K562 (cell line): ENCODE data around the gene LMLN. TPM values are rescaled to one million over a fixed set of nuclear protein-coding genes. Genes with fewer than 3 reads are reported as not detected.

Experiments
- CBFB ChIP-seq: sonication (generic); formaldehyde crosslinking; IDR thresholded peaks from 2 replicates; pipeline ENCODE4 v1.4.0; 2020; ENCODE audit warnings: mild to moderate bottlenecking, missing genetic modification reagents
- CHD1 ChIP-seq: fragments of 200-600 bp; sonication (generic); IDR thresholded peaks from one replicate; pipeline ENCODE4 v1.6.1; 2012; ENCODE audit warnings: mild to moderate bottlenecking, moderate library complexity, low read length, inconsistent platforms
- FOXK1 ChIP-seq: sonication (generic); formaldehyde crosslinking; IDR thresholded peaks from 2 replicates; pipeline ENCODE4 v1.8.0; 2022; ENCODE audit warnings: missing genetic modification reagents, mild to moderate bottlenecking, borderline replicate concordance
- GABPB2 ChIP-seq: fragments of 250-450 bp; sonication (Bioruptor Pico); conservative IDR thresholded peaks from 2 replicates; pipeline ENCODE4 v1.5.1; 2021; ENCODE audit warnings: mild to moderate bottlenecking
- HDAC2 ChIP-seq: fragments of 450-650 bp; IDR thresholded peaks from 2 replicates; pipeline ENCODE4 v1.6.1; 2016; ENCODE audit warnings: mild to moderate bottlenecking
- HEY1 ChIP-seq: fragments of 250-450 bp; sonication (Bioruptor Pico); IDR thresholded peaks from 2 replicates; pipeline ENCODE4 v1.5.0; 2020; ENCODE audit warnings: mild to moderate bottlenecking, moderate library complexity, borderline replicate concordance
- HLTF ChIP-seq: fragments of 450-650 bp; IDR thresholded peaks from 2 replicates; pipeline ENCODE4 v1.6.1; 2016
- KAT7 ChIP-seq: sonication (generic); formaldehyde crosslinking; IDR thresholded peaks from 2 replicates; pipeline ENCODE4 v1.8.0; 2022; ENCODE audit warnings: missing genetic modification reagents, mild to moderate bottlenecking, borderline replicate concordance
- MAFG ChIP-seq: fragments of 450-650 bp; conservative IDR thresholded peaks from 2 replicates; pipeline ENCODE4 v1.6.1; 2016; ENCODE audit warnings: missing genetic modification characterization, missing compliant biosample characterization
- MCM3 ChIP-seq: fragments of 450-650 bp; IDR thresholded peaks from 2 replicates; pipeline ENCODE4 v1.6.1; 2016
- NELFE ChIP-seq: IDR thresholded peaks from 2 replicates; pipeline ENCODE4 v1.6.1; 2011; ENCODE audit warnings: mild to moderate bottlenecking; ENCODE audit not compliant: insufficient read depth, insufficient read length
- RFX7 ChIP-seq: fragments of 250-450 bp; sonication (Bioruptor Pico); IDR thresholded peaks from 2 replicates; pipeline ENCODE4 v1.5.1; 2021; ENCODE audit warnings: mild to moderate bottlenecking
- SRSF3 ChIP-seq: fragments of 200-400 bp; formaldehyde crosslinking; IDR thresholded peaks from 2 replicates; pipeline ENCODE4 v1.6.1; 2016; ENCODE audit warnings: mild to moderate bottlenecking, low read length, moderate library complexity; ENCODE audit not compliant: insufficient read depth
- TCFL5 ChIP-seq: fragments of 250-450 bp; sonication (Bioruptor Pico); conservative IDR thresholded peaks from 2 replicates; pipeline ENCODE4 v1.6.1; 2021; ENCODE audit warnings: mild to moderate bottlenecking, moderate library complexity, matching md5 sums
- ZFP1 ChIP-seq: fragments of 450-650 bp; formaldehyde crosslinking; IDR thresholded peaks from 2 replicates; pipeline ENCODE4 v1.4.0; 2020; ENCODE audit warnings: mild to moderate bottlenecking, mixed read lengths
- ZNF354B ChIP-seq: fragments of 250-450 bp; sonication (Bioruptor Pico); IDR thresholded peaks from 2 replicates; pipeline ENCODE4 v1.4.0; 2020
- ZNF75A ChIP-seq: fragments of 450-650 bp; formaldehyde crosslinking; IDR thresholded peaks from 2 replicates; pipeline ENCODE4 v1.4.0; 2020; ENCODE audit warnings: mild to moderate bottlenecking
- ZNF778 ChIP-seq: fragments of 450-650 bp; formaldehyde crosslinking; IDR thresholded peaks from 2 replicates; pipeline ENCODE4 v1.4.0; 2020; ENCODE audit warnings: mild to moderate bottlenecking, moderate library complexity
- polyA plus RNA-seq, 8 experiments: library from polyadenylated mRNA; depleted of rRNA in 4 of 8; stranded (reverse) in 5 of 8; unstranded in 3 of 8; fragments of >200 nt; fragmentation: Nextera tagmentation in 2 of 8; fragmentation: Illumina TruSeq in 1 of 8; extraction: Ambion mirVana in 2 of 8; extraction: Trizol in 1 of 8; gene quantifications; 2 replicates each; pipeline versions ENCODE4 v1.2.1 to v1.2.3, GENCODE V29; 2011 to 2014; ENCODE audit warnings: inconsistent platforms in 1 of 8, missing spikeins in 1 of 8
- total RNA-seq, 7 experiments: library from RNA; depleted of rRNA in 6 of 7; stranded (reverse); fragments of >200 nt in 6 of 7; fragmentation: Illumina TruSeq in 2 of 7; extraction: Trizol in 2 of 7; gene quantifications; 2 replicates each; pipeline versions ENCODE4 v1.2.1 to v1.2.3, GENCODE V29; 2011 to 2021; ENCODE audit warnings: low replicate concordance in 1 of 7
- TF ChIP-seq, protein P1 (sequence below): fragments of 450-650 bp; IDR thresholded peaks from 2 replicates; pipeline ENCODE4 v1.6.1; 2016; ENCODE audit warnings: antibody characterized with exemption
- TF ChIP-seq, protein P2 (sequence below): sonication (generic); formaldehyde crosslinking; IDR thresholded peaks from 2 replicates; pipeline ENCODE4 v1.8.1; 2023; ENCODE audit warnings: mild to moderate bottlenecking, missing genetic modification reagents
- TF ChIP-seq, protein P3 (sequence below), 3 experiments: fragments of 200-800 bp in 1 of 3; fragments of 250-450 bp in 1 of 3; fragments of 450-650 bp in 1 of 3; sonication (Bioruptor Pico) in 1 of 3; sonication (Bioruptor generic) in 1 of 3; formaldehyde crosslinking in 1 of 3; IDR thresholded peaks; 2 replicates each; pipeline versions ENCODE4 v1.6.1 to v1.8.0; 2016 to 2022; ENCODE audit warnings: mild to moderate bottlenecking in 2 of 3, missing genetic modification characterization in 2 of 3, missing compliant biosample characterization in 1 of 3, moderate library complexity in 1 of 3
- TF ChIP-seq, protein P4 (sequence below): fragments of 250-450 bp; sonication (Bioruptor Pico); IDR thresholded peaks from 2 replicates; pipeline ENCODE4 v1.8.0; 2021; ENCODE audit warnings: moderate library complexity, mild to moderate bottlenecking, inconsistent platforms
- TF ChIP-seq, protein P5 (sequence below): sonication (generic); formaldehyde crosslinking; IDR thresholded peaks from 2 replicates; pipeline ENCODE4 v1.8.1; 2023; ENCODE audit warnings: mild to moderate bottlenecking, missing genetic modification reagents

Gene LMLN
- total and polyA plus RNA-seq, 9 of the 15 experiments (the other 6 are each of a cell fraction or from before 2014, with no cell fraction given), result 2.2 to 15.9 (median 6.9) TPM

DNA sequence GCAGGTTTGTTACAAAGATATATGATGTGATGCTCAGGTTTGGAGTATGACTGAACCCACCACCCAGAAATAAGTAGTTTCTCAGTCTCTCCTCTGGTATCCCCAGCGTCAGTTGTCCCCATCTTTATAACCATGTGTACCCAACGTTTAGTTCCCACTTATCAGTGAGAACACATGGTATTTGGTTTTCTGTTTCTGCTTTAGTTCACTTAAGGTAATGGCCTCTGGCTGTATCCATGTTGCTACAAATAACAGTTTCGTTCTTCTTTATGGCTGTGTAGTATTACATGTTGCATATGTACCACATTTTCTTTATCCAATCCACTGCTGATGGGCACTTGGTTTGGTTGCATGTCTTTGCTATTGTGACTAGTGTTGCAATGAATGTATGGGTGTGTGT is 132.3 kb downstream of the LMLN start (continued):
- TF ChIP-seq HLTF, result no peak
- TF ChIP-seq MAFG (tag), result no peak
- no peak for TF ChIP-seq NELFE
- no peak for TF ChIP-seq ZNF354B
- TF ChIP-seq, protein P1, sequence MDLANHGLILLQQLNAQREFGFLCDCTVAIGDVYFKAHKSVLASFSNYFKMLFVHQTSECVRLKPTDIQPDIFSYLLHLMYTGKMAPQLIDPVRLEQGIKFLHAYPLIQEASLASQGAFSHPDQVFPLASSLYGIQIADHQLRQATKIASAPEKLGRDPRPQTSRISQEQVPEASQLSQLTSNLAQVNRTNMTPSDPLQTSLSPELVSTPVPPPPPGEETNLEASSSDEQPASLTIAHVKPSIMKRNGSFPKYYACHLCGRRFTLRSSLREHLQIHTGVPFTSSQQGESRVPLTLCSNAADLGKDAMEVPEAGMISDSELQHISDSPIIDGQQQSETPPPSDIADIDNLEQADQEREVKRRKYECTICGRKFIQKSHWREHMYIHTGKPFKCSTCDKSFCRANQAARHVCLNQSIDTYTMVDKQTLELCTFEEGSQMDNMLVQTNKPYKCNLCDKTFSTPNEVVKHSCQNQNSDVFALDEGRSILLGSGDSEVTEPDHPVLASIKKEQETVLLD, result peak; percentile 29; the same call in 1 of the 2 replicates
- TF ChIP-seq, protein P2, sequence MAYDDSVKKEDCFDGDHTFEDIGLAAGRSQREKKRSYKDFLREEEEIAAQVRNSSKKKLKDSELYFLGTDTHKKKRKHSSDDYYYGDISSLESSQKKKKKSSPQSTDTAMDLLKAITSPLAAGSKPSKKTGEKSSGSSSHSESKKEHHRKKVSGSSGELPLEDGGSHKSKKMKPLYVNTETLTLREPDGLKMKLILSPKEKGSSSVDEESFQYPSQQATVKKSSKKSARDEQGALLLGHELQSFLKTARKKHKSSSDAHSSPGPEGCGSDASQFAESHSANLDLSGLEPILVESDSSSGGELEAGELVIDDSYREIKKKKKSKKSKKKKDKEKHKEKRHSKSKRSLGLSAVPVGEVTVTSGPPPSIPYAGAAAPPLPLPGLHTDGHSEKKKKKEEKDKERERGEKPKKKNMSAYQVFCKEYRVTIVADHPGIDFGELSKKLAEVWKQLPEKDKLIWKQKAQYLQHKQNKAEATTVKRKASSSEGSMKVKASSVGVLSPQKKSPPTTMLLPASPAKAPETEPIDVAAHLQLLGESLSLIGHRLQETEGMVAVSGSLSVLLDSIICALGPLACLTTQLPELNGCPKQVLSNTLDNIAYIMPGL (CRISPR knock-in tag), result no peak
- no peak for TF ChIP-seq ZFP1 (CRISPR knock-in tag)
- TF ChIP-seq CBFB (CRISPR knock-in tag), result no peak
- no peak for TF ChIP-seq KAT7
- TF ChIP-seq TCFL5 (CRISPR knock-in tag), result no peak
- TF ChIP-seq, protein P3, sequence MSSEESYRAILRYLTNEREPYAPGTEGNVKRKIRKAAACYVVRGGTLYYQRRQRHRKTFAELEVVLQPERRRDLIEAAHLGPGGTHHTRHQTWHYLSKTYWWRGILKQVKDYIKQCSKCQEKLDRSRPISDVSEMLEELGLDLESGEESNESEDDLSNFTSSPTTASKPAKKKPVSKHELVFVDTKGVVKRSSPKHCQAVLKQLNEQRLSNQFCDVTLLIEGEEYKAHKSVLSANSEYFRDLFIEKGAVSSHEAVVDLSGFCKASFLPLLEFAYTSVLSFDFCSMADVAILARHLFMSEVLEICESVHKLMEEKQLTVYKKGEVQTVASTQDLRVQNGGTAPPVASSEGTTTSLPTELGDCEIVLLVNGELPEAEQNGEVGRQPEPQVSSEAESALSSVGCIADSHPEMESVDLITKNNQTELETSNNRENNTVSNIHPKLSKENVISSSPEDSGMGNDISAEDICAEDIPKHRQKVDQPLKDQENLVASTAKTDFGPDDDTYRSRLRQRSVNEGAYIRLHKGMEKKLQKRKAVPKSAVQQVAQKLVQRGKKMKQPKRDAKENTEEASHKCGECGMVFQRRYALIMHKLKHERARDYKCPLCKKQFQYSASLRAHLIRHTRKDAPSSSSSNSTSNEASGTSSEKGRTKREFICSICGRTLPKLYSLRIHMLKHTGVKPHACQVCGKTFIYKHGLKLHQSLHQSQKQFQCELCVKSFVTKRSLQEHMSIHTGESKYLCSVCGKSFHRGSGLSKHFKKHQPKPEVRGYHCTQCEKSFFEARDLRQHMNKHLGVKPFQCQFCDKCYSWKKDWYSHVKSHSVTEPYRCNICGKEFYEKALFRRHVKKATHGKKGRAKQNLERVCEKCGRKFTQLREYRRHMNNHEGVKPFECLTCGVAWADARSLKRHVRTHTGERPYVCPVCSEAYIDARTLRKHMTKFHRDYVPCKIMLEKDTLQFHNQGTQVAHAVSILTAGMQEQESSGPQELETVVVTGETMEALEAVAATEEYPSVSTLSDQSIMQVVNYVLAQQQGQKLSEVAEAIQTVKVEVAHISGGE (CRISPR knock-in tag; IDR thresholded peaks at IDR 0.05), result no peak
- no peak for TF ChIP-seq MCM3
- TF ChIP-seq GABPB2 (CRISPR knock-in tag), result no peak
- no peak for TF ChIP-seq FOXK1
- TF ChIP-seq, protein P4, sequence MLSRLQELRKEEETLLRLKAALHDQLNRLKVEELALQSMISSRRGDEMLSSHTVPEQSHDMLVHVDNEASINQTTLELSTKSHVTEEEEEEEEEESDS (CRISPR knock-in tag), result no peak
- TF ChIP-seq, protein P5, sequence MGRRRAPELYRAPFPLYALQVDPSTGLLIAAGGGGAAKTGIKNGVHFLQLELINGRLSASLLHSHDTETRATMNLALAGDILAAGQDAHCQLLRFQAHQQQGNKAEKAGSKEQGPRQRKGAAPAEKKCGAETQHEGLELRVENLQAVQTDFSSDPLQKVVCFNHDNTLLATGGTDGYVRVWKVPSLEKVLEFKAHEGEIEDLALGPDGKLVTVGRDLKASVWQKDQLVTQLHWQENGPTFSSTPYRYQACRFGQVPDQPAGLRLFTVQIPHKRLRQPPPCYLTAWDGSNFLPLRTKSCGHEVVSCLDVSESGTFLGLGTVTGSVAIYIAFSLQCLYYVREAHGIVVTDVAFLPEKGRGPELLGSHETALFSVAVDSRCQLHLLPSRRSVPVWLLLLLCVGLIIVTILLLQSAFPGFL (CRISPR knock-in tag), result no peak
- no peak for TF ChIP-seq CHD1
- TF ChIP-seq HEY1 (CRISPR knock-in tag), result no peak
- no peak for TF ChIP-seq ZNF778 (CRISPR knock-in tag)
- TF ChIP-seq HDAC2, result 0 out of 2 replicates have a peak, but pooled peaks have one; percentile 16
- TF ChIP-seq SRSF3, result no peak
- TF ChIP-seq RFX7 (CRISPR knock-in tag), result no peak
- TF ChIP-seq ZNF75A, result no peak
